HEK293 (cell line): ENCODE results near the gene DLL4.

Experiments
- CTCF ChIA-PET: fragments of 350-600 bp; formaldehyde crosslinking; extraction: SDS; loops from one replicate; lab custom pipeline; 2021; ENCODE audit warnings: antibody characterized with exemption; lab: Yijun Ruan, JAX
- POLR2A ChIA-PET: fragments of 300-600 bp; formaldehyde crosslinking; extraction: SDS; loops from one replicate; lab custom pipeline; 2020; ENCODE audit warnings: antibody characterized with exemption, inconsistent platforms; lab: Yijun Ruan, JAX
- H3K27ac ChIP-seq: fragments of 200-500 bp; sonication (Bioruptor generic); 2 replicates; pipeline ENCODE4 v1.5.1; 2014; ENCODE audit warnings: low read depth, low read length, control low read depth, inconsistent platforms; ENCODE audit errors: extremely low read depth
- H3K36me3 ChIP-seq, 2 experiments: fragments of 200-500 bp in 1 of 2; sonication (Bioruptor generic) in 1 of 2; 1 replicate in 1 of 2; 2 replicates in 1 of 2; pipeline ENCODE4 v1.5.1; 2014 to 2017; ENCODE audit warnings: inconsistent platforms in 2 of 2, low read length in 2 of 2; ENCODE audit not compliant: control insufficient read depth in 2 of 2, insufficient read depth in 1 of 2
- H3K4me1 ChIP-seq: fragments of 200-500 bp; sonication (Bioruptor generic); 2 replicates; pipeline ENCODE4 v1.5.1; 2014; ENCODE audit warnings: mild to moderate bottlenecking, low read length, inconsistent platforms; ENCODE audit not compliant: control insufficient read depth, insufficient read depth
- H3K4me3 ChIP-seq: 2 replicates; pipeline ENCODE4 v1.5.1; 2011; ENCODE audit warnings: low read depth, mild to moderate bottlenecking, control low read depth, low read length, moderate library complexity
- H3K9me3 ChIP-seq: fragments of 200-500 bp; sonication (Bioruptor generic); 2 replicates; pipeline ENCODE4 v1.5.1; 2014; ENCODE audit warnings: low read depth, low read length, inconsistent platforms; ENCODE audit not compliant: control insufficient read depth, insufficient read depth
- BCL11B ChIP-seq: fragments of 450-650 bp; formaldehyde crosslinking; IDR thresholded peaks from 2 replicates; pipeline ENCODE4 v1.5.1; 2016; ENCODE audit warnings: low read depth, missing biosample characterization, missing genetic modification characterization
- GLIS1 ChIP-seq: fragments of 450-650 bp; formaldehyde crosslinking; IDR thresholded peaks from 2 replicates; pipeline ENCODE4 v1.5.1; 2016; ENCODE audit warnings: missing biosample characterization, missing genetic modification characterization
- IKZF3 ChIP-seq: fragments of 450-650 bp; IDR thresholded peaks from 2 replicates; pipeline ENCODE4 v1.5.0; 2018; ENCODE audit warnings: missing biosample characterization, mild to moderate bottlenecking, missing genetic modification characterization, moderate library complexity
- MYNN ChIP-seq: fragments of 450-650 bp; formaldehyde crosslinking; IDR thresholded peaks from 2 replicates; pipeline ENCODE4 v1.5.1; 2016; ENCODE audit warnings: missing biosample characterization, missing genetic modification characterization, borderline replicate concordance
- PATZ1 ChIP-seq: fragments of 450-650 bp; formaldehyde crosslinking; IDR thresholded peaks from 2 replicates; pipeline ENCODE4 v1.5.1; 2016; ENCODE audit warnings: missing biosample characterization, missing genetic modification characterization
- PRDM1 ChIP-seq: fragments of 450-650 bp; formaldehyde crosslinking; IDR thresholded peaks from 2 replicates; pipeline ENCODE4; 2016; ENCODE audit warnings: missing biosample characterization, missing genetic modification characterization
- SCRT1 ChIP-seq: fragments of 450-650 bp; formaldehyde crosslinking; IDR thresholded peaks from 2 replicates; pipeline ENCODE4 v1.5.1; 2016; ENCODE audit warnings: missing biosample characterization, missing genetic modification characterization, borderline replicate concordance
- SP7 ChIP-seq: fragments of 450-650 bp; formaldehyde crosslinking; IDR thresholded peaks from 2 replicates; pipeline ENCODE4 v1.5.1; 2016; ENCODE audit warnings: missing biosample characterization, missing genetic modification characterization
- TCF7L2 ChIP-seq: IDR thresholded peaks from 2 replicates; pipeline ENCODE4 v1.6.1; 2011; ENCODE audit warnings: low read depth, mild to moderate bottlenecking, inconsistent platforms, low read length, moderate library complexity, borderline replicate concordance
- ZBTB17 ChIP-seq: fragments of 450-650 bp; formaldehyde crosslinking; IDR thresholded peaks from 2 replicates; pipeline ENCODE4 v1.5.1; 2016; ENCODE audit warnings: missing biosample characterization, missing genetic modification characterization
- ZBTB6 ChIP-seq: fragments of 450-650 bp; formaldehyde crosslinking; IDR thresholded peaks from 2 replicates; pipeline ENCODE4 v1.5.1; 2017; ENCODE audit warnings: missing biosample characterization, missing genetic modification characterization
- ZEB2 ChIP-seq: fragments of 450-650 bp; formaldehyde crosslinking; IDR thresholded peaks from 2 replicates; pipeline ENCODE4 v1.5.1; 2016; ENCODE audit warnings: missing biosample characterization, missing genetic modification characterization
- ZFHX2 ChIP-seq: fragments of 450-650 bp; formaldehyde crosslinking; conservative IDR thresholded peaks from 2 replicates; pipeline ENCODE4 v1.5.1; 2016; ENCODE audit warnings: missing biosample characterization, missing genetic modification characterization
- ZNF24 ChIP-seq: fragments of 450-650 bp; formaldehyde crosslinking; IDR thresholded peaks from 2 replicates; pipeline ENCODE4 v1.5.1; 2016; ENCODE audit warnings: missing biosample characterization, missing genetic modification characterization
- ZNF449 ChIP-seq: fragments of 450-650 bp; formaldehyde crosslinking; IDR thresholded peaks from 2 replicates; pipeline ENCODE4 v1.5.1; 2017; ENCODE audit warnings: missing biosample characterization, mild to moderate bottlenecking, missing genetic modification characterization, moderate library complexity
- ZNF555 ChIP-seq: fragments of 450-650 bp; formaldehyde crosslinking; conservative IDR thresholded peaks from 2 replicates; pipeline ENCODE4 v1.5.1; 2017; ENCODE audit warnings: missing biosample characterization, mild to moderate bottlenecking, missing genetic modification characterization, inconsistent platforms
- ZNF560 ChIP-seq: fragments of 450-650 bp; formaldehyde crosslinking; IDR thresholded peaks from 2 replicates; pipeline ENCODE4 v1.5.1; 2017; ENCODE audit warnings: missing biosample characterization, missing genetic modification characterization, borderline replicate concordance
- ZNF692 ChIP-seq: fragments of 450-650 bp; formaldehyde crosslinking; IDR thresholded peaks from 2 replicates; pipeline ENCODE4 v1.5.1; 2016; ENCODE audit warnings: missing biosample characterization, missing genetic modification characterization
- ZNF776 ChIP-seq: fragments of 450-650 bp; formaldehyde crosslinking; IDR thresholded peaks from 2 replicates; pipeline ENCODE4 v1.5.0; 2017; ENCODE audit warnings: missing biosample characterization, missing genetic modification characterization, borderline replicate concordance
- ZNF777 ChIP-seq: fragments of 450-650 bp; formaldehyde crosslinking; IDR thresholded peaks from 2 replicates; pipeline ENCODE4 v1.5.1; 2017; ENCODE audit warnings: missing biosample characterization, missing genetic modification characterization, borderline replicate concordance

DLL4 gene

GRCh38 chr15:40949756-40950207 lies 20.6 kb downstream of the DLL4 start (continued):
- TF ChIP-seq ZNF692 (tag by site-specific recombination) (0 out of 2 replicates have a peak, but pooled peaks have one; percentile 22), ZNF555 (tag by site-specific recombination) (no peak), ZFHX2 (tag by site-specific recombination) (peak; percentile 48; the same call in 1 of the 2 replicates), PATZ1 (tag by site-specific recombination) (0 out of 2 replicates have a peak, but pooled peaks have one; percentile 15), SP7 (tag by site-specific recombination) (peak; percentile 92)

- POLR2A ChIA-PET = interaction anchor here (0.7 to 5.0 kb wide), 3 partner anchors 11 to 258 kb away, joined by 8 to 64 read pairs (median 54); partner anchors contain the start of gene DLL4
- Histone ChIP-seq H3K27ac (no peak overlapping the region), H3K9me3 (no peaks in the 10 kb centered on the region), H3K4me1 (peaks cover 5% of the 10 kb centered on the region; the same call in 1 of the 2 replicates), H3K36me3 (peaks cover 0 to 6% of the 10 kb centered on the region in 2 experiments; a peak in 1 of 3 replicates), H3K4me3 (no peak overlapping the region)
- TF ChIP-seq SCRT1 (no peak), ZNF560 (no peak), PRDM1 (peak; percentile 51; the same call in 1 of the 2 replicates)
- CTCF ChIA-PET = interaction anchor here (1.9 to 3.8 kb wide), 2 partner anchors 10 to 21 kb away, joined by 9 to 26 read pairs; no protein-coding TSS in a partner anchor
Measured at GRCh38 chr15:40951764-40952163, 22.6 kb downstream of the DLL4 start.

GRCh38 chr15:40952301-40952900 lies 23.3 kb downstream of the DLL4 start:
- H3K27ac ChIP-seq = peak overlapping the region; percentile 94
- no peak for TF ChIP-seq GLIS1 (tag by site-specific recombination)
- TF ChIP-seq ZNF777 (tag by site-specific recombination) = 0 out of 2 replicates have a peak, but pooled peaks have one; percentile 54
- POLR2A ChIA-PET = interaction anchor here (1.0 to 5.0 kb wide), 16 partner anchors 10 to 233 kb away, joined by 3 to 64 read pairs (median 5); partner anchors contain the start of genes DLL4, INO80 and VPS18
- peaks cover 0 to 6% of the 10 kb centered on the region in 2 experiments; a peak in 1 of 3 replicates for H3K36me3 ChIP-seq
- peaks cover 5% of the 10 kb centered on the region; the same call in 1 of the 2 replicates for H3K4me1 ChIP-seq
- H3K9me3 ChIP-seq = no peaks in the 10 kb centered on the region
- peak overlapping the region; percentile 62 for H3K4me3 ChIP-seq
- CTCF ChIA-PET = interaction anchor here (1.1 to 3.8 kb wide), 3 partner anchors 11 to 22 kb away, joined by 3 to 26 read pairs (median 9); no protein-coding TSS in a partner anchor

- peaks cover 5% of the 10 kb centered on the region; the same call in 1 of the 2 replicates for H3K4me1 ChIP-seq
- TF ChIP-seq SP7 (tag by site-specific recombination) (peak; percentile 50), MYNN (tag by site-specific recombination) (no peak), ZNF449 (tag by site-specific recombination) (no peak), ZNF24 (tag by site-specific recombination) (no peak), ZBTB6 (tag by site-specific recombination) (peak; percentile 84), TCF7L2 (no peak), ZEB2 (tag by site-specific recombination) (peak; percentile 66), ZBTB17 (peak; percentile 61; the same call in 1 of the 2 replicates), BCL11B (tag by site-specific recombination) (no peak), ZNF776 (no peak), IKZF3 (peak; percentile 52)
Measured at GRCh38 chr15:40952901-40953712, 24.0 kb downstream of the DLL4 start, which contains the start of gene CHAC1. TSS of gene CHAC1 (plus strand) at chr15:40953471. CDS start at chr15:40953584, 113 bp downstream.

More at GRCh38 chr15:40952901-40953712, 24.0 kb downstream of the DLL4 start, which contains the start of gene CHAC1:
- peak within 1 kb of the TSS; percentile 94 for H3K27ac ChIP-seq
- CTCF ChIA-PET = interaction anchor here (1.1 to 3.8 kb wide), 2 partner anchors 11 to 21 kb away, joined by 3 to 26 read pairs; no protein-coding TSS in a partner anchor
- H3K9me3 ChIP-seq = no peaks in the 10 kb centered on the region
- peak within 1 kb of the TSS; percentile 62 for H3K4me3 ChIP-seq
- H3K36me3 ChIP-seq = peaks cover 0 to 6% of the 10 kb centered on the region in 2 experiments; a peak in 1 of 3 replicates
- POLR2A ChIA-PET = interaction anchor here (0.5 to 5.0 kb wide), 29 partner anchors 9 to 853 kb away, joined by 3 to 64 read pairs (median 4); partner anchors contain the start of genes DLL4, INO80, NUSAP1 and OIP5
